Measurements from ENCODE around the gene HNRNPLL. TPM values are rescaled to one million over a fixed set of nuclear protein-coding genes. Genes with fewer than 3 reads are reported as not detected.

Gene HNRNPLL
- total RNA-seq, 1 donor from 2014 or later = 55.9 TPM

DNA sequence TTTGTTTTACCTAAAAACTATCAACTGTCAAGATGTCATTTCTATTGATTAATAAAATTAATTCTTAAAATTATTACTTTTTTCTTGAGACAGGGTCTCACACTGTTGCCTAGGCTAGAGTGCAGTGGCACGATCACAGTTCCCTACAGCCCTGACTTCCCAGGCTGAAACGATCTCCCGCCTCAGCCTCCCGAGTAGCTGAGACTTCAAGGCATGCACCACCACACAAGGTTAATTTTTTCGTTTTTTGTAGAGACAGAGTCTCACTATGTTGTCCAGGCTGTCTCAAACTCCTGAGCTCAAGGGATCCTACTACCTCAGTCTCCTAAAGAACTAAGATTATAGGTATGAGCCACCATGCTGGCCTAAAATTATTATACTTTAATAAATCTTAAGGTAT lies 18.7 kb downstream of the HNRNPLL start:
- H3K27ac ChIP-seq (ENCODE audit: low read depth, low read length) = no peak overlapping the region
- H3K9me3 ChIP-seq (ENCODE audit: insufficient read depth, low read depth, low read length) = no peaks in the 10 kb centered on the region
- Mint-ChIP-seq H3K4me3 (ENCODE audit: unreplicated experiment) (no peak overlapping the region), H3K36me3 (ENCODE audit: low read depth, unreplicated experiment) (peaks cover 6% of the 10 kb centered on the region), H3K27ac (ENCODE audit: unreplicated experiment) (no peak overlapping the region), H3K9me3 (ENCODE audit: unreplicated experiment) (no peaks in the 10 kb centered on the region), H3K27me3 (ENCODE audit: low read depth, unreplicated experiment) (no peaks in the 10 kb centered on the region), H3K4me1 (ENCODE audit: low read depth, unreplicated experiment) (peaks cover 1% of the 10 kb centered on the region)
- no peaks in the 10 kb centered on the region for H3K4me1 ChIP-seq (ENCODE audit: insufficient read depth, low read length)
- H3K27me3 ChIP-seq (ENCODE audit: insufficient read depth, low read length) = no peaks in the 10 kb centered on the region
- H2AFZ ChIP-seq (ENCODE audit: low read depth, low read length) = no peak overlapping the region
- TF ChIP-seq EZH2 (IDR thresholded peaks at IDR 0.05; ENCODE audit: insufficient read depth, low read length) = no peak
- peaks cover 69% of the 10 kb centered on the region for H3K79me2 ChIP-seq (ENCODE audit: insufficient read depth, low read length)
- H3K4me3 ChIP-seq (ENCODE audit: insufficient read depth, low read depth, low read length) = no peak overlapping the region
- H3K4me2 ChIP-seq (ENCODE audit: low read length) = no peak overlapping the region
- DNase-seq (ENCODE audit: low read depth) (no peak), FAIRE-seq (no peak)
- peaks cover 59% of the 10 kb centered on the region for H4K20me1 ChIP-seq (ENCODE audit: insufficient read depth, low read length)
- H3K36me3 ChIP-seq (ENCODE audit: insufficient read depth, low read length) = peaks cover 13% of the 10 kb centered on the region
- no peak overlapping the region for H3K9ac ChIP-seq (ENCODE audit: low read length)

DNA sequence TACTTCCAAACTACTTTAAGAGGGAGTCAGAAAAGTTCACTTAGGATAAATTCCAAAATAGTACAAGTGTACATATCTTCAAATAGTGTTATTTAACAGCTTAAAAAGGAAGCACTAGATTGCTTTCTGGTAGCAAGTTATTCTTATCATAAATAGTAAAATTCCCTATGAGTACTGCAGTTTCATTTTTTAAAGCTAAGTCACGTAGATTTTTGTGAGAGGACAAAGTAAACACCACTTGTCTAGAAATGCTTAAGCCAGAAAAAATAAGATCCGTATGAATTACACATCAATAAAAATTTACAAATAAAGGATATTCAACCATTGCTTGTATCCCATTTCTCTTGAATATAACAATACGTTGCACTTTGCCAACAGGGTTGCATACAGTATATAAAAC lies 19.2 kb downstream of the HNRNPLL start:
- no peaks in the 10 kb centered on the region for H3K27me3 ChIP-seq (ENCODE audit: insufficient read depth, low read length)
- H3K4me1 Mint-ChIP-seq (ENCODE audit: low read depth, unreplicated experiment) = peaks cover 5% of the 10 kb centered on the region
- H3K36me3 Mint-ChIP-seq (ENCODE audit: low read depth, unreplicated experiment) = peaks cover 6% of the 10 kb centered on the region
- H3K4me3 Mint-ChIP-seq (ENCODE audit: unreplicated experiment) = no peak overlapping the region
- no peaks in the 10 kb centered on the region for H3K4me1 ChIP-seq (ENCODE audit: insufficient read depth, low read length)
- no peaks in the 10 kb centered on the region for H3K9me3 Mint-ChIP-seq (ENCODE audit: unreplicated experiment)
- no peaks in the 10 kb centered on the region for H3K9me3 ChIP-seq (ENCODE audit: insufficient read depth, low read depth, low read length)
- peaks cover 13% of the 10 kb centered on the region for H3K36me3 ChIP-seq (ENCODE audit: insufficient read depth, low read length)
- TF ChIP-seq, protein P1, sequence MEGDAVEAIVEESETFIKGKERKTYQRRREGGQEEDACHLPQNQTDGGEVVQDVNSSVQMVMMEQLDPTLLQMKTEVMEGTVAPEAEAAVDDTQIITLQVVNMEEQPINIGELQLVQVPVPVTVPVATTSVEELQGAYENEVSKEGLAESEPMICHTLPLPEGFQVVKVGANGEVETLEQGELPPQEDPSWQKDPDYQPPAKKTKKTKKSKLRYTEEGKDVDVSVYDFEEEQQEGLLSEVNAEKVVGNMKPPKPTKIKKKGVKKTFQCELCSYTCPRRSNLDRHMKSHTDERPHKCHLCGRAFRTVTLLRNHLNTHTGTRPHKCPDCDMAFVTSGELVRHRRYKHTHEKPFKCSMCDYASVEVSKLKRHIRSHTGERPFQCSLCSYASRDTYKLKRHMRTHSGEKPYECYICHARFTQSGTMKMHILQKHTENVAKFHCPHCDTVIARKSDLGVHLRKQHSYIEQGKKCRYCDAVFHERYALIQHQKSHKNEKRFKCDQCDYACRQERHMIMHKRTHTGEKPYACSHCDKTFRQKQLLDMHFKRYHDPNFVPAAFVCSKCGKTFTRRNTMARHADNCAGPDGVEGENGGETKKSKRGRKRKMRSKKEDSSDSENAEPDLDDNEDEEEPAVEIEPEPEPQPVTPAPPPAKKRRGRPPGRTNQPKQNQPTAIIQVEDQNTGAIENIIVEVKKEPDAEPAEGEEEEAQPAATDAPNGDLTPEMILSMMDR (IDR thresholded peaks at IDR 0.05; ENCODE audit: insufficient read depth, low read depth, low read length) = no peak
- no peak for TF ChIP-seq EZH2 (IDR thresholded peaks at IDR 0.05; ENCODE audit: insufficient read depth, low read length)
- no peak overlapping the region for H3K27ac ChIP-seq (ENCODE audit: low read depth, low read length)
- H3K4me3 ChIP-seq (ENCODE audit: insufficient read depth, low read depth, low read length) = no peak overlapping the region
- DNase-seq (ENCODE audit: low read depth) = no peak
- H3K27ac Mint-ChIP-seq (ENCODE audit: unreplicated experiment) = no peak overlapping the region
- peaks cover 69% of the 10 kb centered on the region for H3K79me2 ChIP-seq (ENCODE audit: insufficient read depth, low read length)
- H3K4me2 ChIP-seq (ENCODE audit: low read length) = no peak overlapping the region
- H4K20me1 ChIP-seq (ENCODE audit: insufficient read depth, low read length) = peaks cover 59% of the 10 kb centered on the region
- H2AFZ ChIP-seq (ENCODE audit: low read depth, low read length) = no peak overlapping the region
- FAIRE-seq = no peak
- H3K9ac ChIP-seq (ENCODE audit: low read length) = no peak overlapping the region
- no peaks in the 10 kb centered on the region for H3K27me3 Mint-ChIP-seq (ENCODE audit: low read depth, unreplicated experiment)

DNA sequence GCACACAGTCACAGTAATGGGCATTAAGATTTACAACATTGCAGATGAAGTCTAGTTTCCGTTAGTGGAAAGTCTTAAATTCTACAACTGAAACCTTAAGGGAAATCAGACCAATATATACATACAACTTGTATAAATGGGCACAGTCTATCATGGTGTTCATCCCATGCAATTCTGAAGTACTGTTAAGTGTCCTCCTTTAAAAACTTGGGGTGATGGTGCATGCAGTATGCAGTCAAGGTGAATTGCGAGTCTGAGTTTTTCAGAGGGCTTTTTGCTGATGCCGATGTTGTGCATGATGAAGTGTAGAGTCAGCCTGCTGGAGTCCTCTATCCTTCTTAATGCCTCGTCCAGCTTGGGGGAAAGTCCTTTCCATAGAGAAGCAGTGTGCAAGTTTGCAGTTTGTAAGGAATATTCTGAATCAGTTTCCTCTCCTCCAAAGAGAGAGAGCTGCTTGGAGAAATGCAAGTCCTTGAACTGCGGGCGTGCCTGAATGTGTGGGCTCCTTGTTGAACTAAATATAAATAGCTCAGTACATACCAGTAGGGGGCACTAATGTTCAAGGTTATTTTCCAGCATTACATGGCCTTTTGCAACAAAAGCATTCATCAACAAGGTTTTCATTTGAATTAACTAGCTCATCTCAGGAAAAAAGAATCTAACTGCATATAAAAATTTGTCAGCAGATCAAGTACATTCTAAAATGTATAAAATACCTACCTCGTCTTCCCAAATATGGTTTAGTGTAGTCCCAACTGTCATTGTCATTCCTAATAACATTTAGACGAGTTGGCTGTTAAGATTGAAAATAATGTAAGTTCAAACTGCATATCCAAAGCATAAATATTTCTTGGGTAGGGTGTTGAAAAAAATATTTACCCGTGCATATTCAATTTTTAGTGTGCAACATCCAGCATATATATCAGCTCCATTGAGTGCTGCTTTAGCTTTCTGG lies 21.3 kb downstream of the HNRNPLL start:
- no peak overlapping the region for H3K27ac Mint-ChIP-seq (ENCODE audit: unreplicated experiment)
- peaks cover 6% of the 10 kb centered on the region for H3K36me3 Mint-ChIP-seq (ENCODE audit: low read depth, unreplicated experiment)
- H3K27me3 ChIP-seq (ENCODE audit: insufficient read depth, low read length) = no peaks in the 10 kb centered on the region

More for the DNA sequence above, 21.3 kb downstream of the HNRNPLL start:
- Histone ChIP-seq H3K9me3 (ENCODE audit: insufficient read depth, low read depth, low read length) (no peaks in the 10 kb centered on the region), H4K20me1 (ENCODE audit: insufficient read depth, low read length) (peaks cover 53% of the 10 kb centered on the region), H2AFZ (ENCODE audit: low read depth, low read length) (no peak overlapping the region), H3K4me3 (ENCODE audit: insufficient read depth, low read depth, low read length) (no peak overlapping the region), H3K27ac (ENCODE audit: low read depth, low read length) (no peak overlapping the region), H3K79me2 (ENCODE audit: insufficient read depth, low read length) (peaks cover 61% of the 10 kb centered on the region), H3K36me3 (ENCODE audit: insufficient read depth, low read length) (peaks cover 19% of the 10 kb centered on the region), H3K4me2 (ENCODE audit: low read length) (no peak overlapping the region), H3K4me1 (ENCODE audit: insufficient read depth, low read length) (no peaks in the 10 kb centered on the region), H3K9ac (ENCODE audit: low read length) (no peak overlapping the region)
- FAIRE-seq = peak; percentile 60
- TF ChIP-seq EZH2 (IDR thresholded peaks at IDR 0.05; ENCODE audit: insufficient read depth, low read length) = no peak
- TF ChIP-seq, protein P1 (IDR thresholded peaks at IDR 0.05; ENCODE audit: insufficient read depth, low read depth, low read length) = peak; percentile 69
- peaks cover 5% of the 10 kb centered on the region for H3K4me1 Mint-ChIP-seq (ENCODE audit: low read depth, unreplicated experiment)
- H3K27me3 Mint-ChIP-seq (ENCODE audit: low read depth, unreplicated experiment) = no peaks in the 10 kb centered on the region
- no peak overlapping the region for H3K4me3 Mint-ChIP-seq (ENCODE audit: unreplicated experiment)
- H3K9me3 Mint-ChIP-seq (ENCODE audit: unreplicated experiment) = no peaks in the 10 kb centered on the region
- peak; percentile 49 for DNase-seq (ENCODE audit: low read depth)

All from astrocyte (in vitro differentiated cells and primary cell).